ENCODE data around the gene RAE1. TPM values are rescaled to one million over a fixed set of nuclear protein-coding genes. Genes with fewer than 3 reads are reported as not detected.

Gene RAE1
- polyA plus RNA-seq, 3 donors = 57.4 to 61.1 (median 58.8) TPM

- no peak for DNase-seq
Measured at GRCh38 chr20:57397693-57398108, 46.6 kb downstream of the RAE1 start.

GRCh38 chr20:57398231-57398821 is 47.3 kb downstream of the RAE1 start:
- no peak for DNase-seq

- no peak for DNase-seq
Measured at GRCh38 chr20:57398901-57399535, 48.0 kb downstream of the RAE1 start.

- DNase-seq = no peak
Measured at GRCh38 chr20:57399587-57400155, 48.6 kb downstream of the RAE1 start.

- no peak for DNase-seq
Measured at GRCh38 chr20:57400231-57400701, 49.2 kb downstream of the RAE1 start.

GRCh38 chr20:57400821-57401564 is 49.9 kb downstream of the RAE1 start:
- no peak for DNase-seq

GRCh38 chr20:57401565-57401918 is 50.5 kb downstream of the RAE1 start:
- DNase-seq = no peak

- DNase-seq = no peak
Measured at GRCh38 chr20:57402206-57403125, 51.4 kb downstream of the RAE1 start.

- DNase-seq = no peak
Measured at GRCh38 chr20:57403216-57403615, 52.2 kb downstream of the RAE1 start.

GRCh38 chr20:57404006-57404405 is 53.0 kb downstream of the RAE1 start:
- no peak for DNase-seq

GRCh38 chr20:57404419-57405072 is 53.5 kb downstream of the RAE1 start:
- no peak for DNase-seq

- DNase-seq = no peak
Measured at GRCh38 chr20:57405236-57406016, 54.4 kb downstream of the RAE1 start.

GRCh38 chr20:57407541-57407956 is 56.5 kb downstream of the RAE1 start:
- no peak for DNase-seq

GRCh38 chr20:57408131-57408530 is 57.1 kb downstream of the RAE1 start:
- no peak for DNase-seq

GRCh38 chr20:57408536-57409233 is 57.6 kb downstream of the RAE1 start:
- DNase-seq = no peak

- no peak for DNase-seq
Measured at GRCh38 chr20:57409316-57409671, 58.2 kb downstream of the RAE1 start.

GRCh38 chr20:57409672-57410397 is 58.8 kb downstream of the RAE1 start:
- no peak for DNase-seq

GRCh38 chr20:57410398-57410920 is 59.4 kb downstream of the RAE1 start:
- no peak for DNase-seq

GRCh38 chr20:57410924-57411323 is 59.9 kb downstream of the RAE1 start:
- no peak for DNase-seq

Measured in renal pelvis (tissue), 4 donors.